Measurements from ENCODE around the gene PCBP4.

Gene PCBP4

DNA sequence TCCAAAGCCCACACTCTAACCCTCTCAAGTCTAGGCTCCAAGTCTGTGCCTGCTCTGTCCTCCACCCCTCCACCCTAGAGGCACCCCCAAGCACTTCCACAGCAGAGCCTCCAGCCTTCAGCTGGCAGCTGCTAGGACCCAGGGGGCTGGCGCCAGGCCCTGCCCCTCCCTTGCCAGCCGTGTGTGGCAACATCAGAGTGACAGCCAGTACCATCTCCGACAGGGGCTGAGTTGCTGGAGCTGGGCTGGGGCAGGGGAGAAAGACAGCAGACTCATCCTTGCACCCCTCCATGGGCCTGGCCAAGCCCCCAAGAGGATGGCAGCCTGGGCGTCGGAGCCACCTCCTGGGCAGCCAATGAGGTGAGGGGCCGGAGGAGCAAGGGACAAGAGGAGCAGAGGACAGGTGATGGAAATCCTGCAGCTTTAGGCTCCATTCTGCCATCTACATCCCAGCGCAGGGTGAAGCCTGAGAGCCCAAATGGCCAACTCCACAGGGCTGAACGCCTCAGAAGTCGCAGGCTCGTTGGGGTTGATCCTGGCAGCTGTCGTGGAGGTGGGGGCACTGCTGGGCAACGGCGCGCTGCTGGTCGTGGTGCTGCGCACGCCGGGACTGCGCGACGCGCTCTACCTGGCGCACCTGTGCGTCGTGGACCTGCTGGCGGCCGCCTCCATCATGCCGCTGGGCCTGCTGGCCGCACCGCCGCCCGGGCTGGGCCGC, 11.9 kb downstream of the PCBP4 start, which contains the start of gene GPR62:
GPR62 (plus strand) TSS at position 207 of the 718 bp plus-strand sequence; CDS start at position 479, 272 bp downstream.
- DNase-seq (ENCODE audit: low read depth), result no peak

DNA sequence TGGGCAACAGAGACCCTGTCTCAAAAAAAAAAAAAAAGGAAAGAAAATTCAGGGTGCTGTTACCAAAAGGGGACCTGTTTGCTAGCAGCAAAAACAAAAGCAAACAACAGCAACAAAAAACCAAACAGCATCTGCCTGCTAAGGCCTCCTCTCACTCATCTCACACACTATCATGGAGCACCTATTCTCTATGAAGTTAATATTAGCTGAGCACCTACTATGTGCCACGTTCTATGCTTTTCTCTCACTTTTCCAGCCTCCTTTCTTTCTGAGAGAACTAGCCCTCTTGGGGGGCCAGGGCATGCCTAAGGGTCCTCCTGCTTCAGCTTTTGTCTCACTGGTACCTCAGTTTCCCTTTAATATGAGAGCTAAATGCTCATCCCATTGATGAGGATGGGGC, 12.5 kb downstream of the PCBP4 start:
- no peak for DNase-seq (ENCODE audit: low read depth)

DNA sequence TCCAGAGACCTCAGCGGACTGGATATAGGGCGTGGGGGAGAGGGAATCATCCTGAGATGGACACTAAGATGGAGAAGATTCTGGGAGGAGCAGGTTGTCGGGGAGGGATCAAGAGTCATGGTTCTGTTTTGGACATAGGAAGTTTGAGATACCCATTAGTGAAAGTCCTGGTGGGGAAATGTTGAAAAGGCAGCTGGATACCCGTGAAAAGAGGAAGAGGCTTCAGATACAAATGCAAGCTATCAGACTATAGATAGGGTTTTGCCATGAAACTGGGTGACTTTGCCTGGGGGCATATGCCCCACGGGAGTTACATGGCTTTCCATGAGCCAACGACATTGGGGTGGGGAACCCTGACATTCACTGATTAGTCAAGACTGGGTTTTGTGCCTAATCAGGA, 13.1 kb downstream of the PCBP4 start:
- no peak for DNase-seq (ENCODE audit: low read depth)

- peak; percentile 92 for DNase-seq (ENCODE audit: low read depth)
Measured at GRCh38 chr3:51953445-51953844, 13.8 kb downstream of the PCBP4 start.

DNA sequence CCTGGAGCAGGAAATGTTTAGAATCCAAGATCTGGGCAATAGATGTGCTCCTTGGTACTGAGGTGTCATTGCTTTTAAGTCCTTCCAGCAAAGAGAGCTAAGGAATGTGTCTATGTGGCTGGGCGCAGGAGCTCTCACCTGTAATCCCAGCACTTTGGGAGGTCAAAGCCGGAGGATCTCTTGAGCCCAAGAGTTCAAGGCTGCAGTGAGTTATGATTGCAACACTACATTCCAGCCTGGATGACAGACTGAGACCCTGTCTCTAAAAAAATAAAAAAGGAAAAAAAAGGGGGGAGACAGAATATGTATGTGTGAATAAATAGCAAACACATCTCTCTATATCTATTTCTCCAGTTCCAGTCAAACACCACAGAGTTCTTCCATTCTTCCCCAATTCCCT, 16.4 kb downstream of the PCBP4 start:
- no peak for DNase-seq (ENCODE audit: low read depth)

GRCh38 chr3:51949121-51949520, 18.1 kb downstream of the PCBP4 start:
- DNase-seq (ENCODE audit: low read depth), result no peak

DNA sequence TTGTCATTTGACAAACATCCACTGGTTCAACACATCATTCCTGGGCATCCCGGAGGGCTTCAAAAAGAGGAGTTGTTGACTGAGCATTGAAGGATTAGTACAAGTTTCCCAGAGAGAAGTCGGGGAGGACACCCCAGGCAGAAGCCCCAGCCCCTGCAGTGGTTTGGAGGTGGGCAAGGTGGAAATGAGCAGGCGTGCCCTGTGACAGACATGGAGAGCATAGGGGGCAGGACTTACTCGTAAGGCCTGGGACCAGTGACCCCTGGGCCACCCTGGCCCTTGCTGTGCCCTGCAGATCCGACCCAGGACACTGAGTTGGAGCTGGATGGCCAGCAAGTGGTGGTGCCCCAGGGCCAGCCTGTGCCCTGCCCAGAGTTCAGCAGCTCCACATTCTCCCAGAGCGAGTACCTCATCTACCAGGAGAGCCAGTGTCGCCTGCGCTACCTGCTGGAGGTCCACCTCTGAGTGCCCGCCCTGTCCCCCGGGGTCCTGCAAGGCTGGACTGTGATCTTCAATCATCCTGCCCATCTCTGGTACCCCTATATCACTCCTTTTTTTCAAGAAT, 19.2 kb downstream of the PCBP4 start:
- no peak for DNase-seq (ENCODE audit: low read depth)

DNA sequence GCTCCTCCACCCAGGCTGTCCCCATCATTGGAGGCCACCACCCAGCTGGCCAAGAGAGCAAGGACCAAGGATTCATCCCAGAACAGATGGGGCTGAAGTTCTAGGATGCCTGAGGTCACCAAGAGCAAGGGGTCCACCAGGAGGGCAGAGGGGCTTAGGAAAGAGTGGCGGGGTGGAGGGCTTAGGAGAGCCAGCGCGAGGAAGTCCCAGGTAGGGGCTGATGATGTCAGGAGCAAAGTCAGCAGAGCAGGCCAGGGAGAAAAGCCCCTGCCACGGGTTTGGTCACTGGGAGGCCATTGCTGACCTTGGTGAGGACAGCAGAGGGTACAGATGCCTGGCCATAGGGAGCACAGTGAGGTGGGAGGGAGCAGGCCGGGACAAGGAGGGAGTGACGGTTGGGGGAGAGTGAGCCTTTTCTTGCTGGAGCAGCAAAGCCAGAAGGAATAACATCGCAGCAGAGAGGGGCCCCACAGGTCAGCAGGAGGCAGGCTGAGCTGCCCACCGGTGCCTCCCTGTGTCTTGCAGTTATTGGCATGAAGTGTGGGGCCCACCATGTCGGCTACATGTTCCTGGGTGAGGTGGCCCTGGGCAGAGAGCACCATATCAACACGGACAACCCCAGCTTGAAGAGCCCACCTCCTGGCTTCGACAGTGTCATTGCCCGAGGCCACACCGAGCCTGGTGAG, 19.9 kb downstream of the PCBP4 start:
- DNase-seq (ENCODE audit: low read depth), result no peak

DNA sequence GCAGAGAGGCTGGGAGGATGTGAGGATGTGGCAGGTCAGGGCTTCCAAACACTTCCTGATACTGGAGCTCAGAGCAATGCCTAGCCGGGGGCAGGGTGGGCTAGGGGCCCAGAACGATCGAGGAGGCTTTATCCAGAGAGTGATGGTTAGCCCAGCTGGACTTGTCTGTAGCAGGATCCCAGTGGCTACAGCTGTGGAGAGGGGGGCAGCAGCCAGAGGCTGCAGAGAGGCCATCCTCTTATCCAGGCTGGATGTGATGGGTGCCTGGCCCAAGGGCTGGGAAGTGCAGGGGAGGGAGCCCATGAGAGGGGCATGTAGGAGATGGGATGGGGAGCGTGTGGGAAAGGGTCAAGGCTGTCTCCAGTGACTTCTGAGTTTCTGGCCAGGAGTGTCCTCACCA, 20.5 kb downstream of the PCBP4 start:
- no peak for DNase-seq (ENCODE audit: low read depth)

- DNase-seq (ENCODE audit: low read depth), result no peak
Measured at GRCh38 chr3:51945926-51946705, 21.1 kb downstream of the PCBP4 start.

DNA sequence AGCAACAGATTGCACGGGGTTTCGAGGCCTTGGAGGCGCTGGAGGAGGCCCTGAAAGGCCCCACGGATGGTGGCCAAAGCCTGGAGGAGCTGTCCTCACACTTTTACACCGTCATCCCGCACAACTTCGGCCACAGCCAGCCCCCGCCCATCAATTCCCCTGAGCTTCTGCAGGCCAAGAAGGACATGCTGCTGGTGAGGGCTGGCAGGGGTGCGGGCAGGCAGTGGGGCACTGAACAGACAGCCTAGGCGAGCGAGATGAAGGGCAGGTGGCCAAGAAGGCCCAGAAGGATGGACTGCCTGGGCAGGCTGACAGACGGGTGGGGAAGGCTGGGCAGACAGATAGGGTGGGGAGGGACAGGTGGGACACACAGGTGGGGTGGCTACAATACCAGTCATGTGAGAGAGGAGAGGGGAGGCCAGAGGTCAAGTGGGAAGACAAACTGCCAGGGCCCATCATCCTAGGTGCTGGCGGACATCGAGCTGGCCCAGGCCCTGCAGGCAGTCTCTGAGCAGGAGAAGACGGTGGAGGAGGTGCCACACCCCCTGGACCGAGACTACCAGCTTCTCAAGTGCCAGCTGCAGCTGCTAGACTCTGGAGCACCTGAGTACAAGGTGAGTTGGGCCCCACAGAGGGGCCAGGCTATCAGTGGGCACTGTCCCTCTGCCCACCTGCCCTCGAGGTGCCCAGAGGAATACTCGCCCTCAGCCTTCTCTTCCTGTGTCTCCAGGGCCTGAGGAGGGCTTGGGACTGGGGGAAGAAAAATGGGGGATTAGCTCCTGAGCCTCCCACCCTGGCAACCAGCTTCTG, 22.0 kb downstream of the PCBP4 start:
- no peak for DNase-seq (ENCODE audit: low read depth)

DNA sequence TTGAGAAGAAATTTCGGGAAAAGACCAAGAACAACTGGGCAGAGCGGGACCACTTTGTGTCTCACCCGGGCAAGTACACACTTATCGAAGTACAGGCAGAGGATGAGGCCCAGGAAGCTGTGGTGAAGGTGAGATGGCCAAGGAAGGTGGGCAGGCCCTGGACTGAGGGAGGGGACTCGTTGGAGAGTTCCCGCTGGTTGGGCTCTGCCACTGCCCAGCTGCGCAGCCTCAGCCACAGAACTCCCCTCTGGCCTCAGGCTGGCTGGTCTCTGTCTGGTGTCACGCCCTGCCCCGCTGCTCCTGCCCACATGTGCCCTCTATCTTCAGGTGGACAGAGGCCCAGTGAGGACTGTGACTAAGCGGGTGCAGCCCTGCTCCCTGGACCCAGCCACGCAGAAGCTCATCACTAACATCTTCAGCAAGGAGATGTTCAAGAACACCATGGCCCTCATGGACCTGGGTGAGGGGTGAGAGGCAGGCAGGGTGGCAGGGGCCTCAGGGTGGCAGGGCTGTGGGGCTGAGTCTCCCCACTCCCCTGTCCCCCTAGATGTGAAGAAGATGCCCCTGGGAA, 22.7 kb downstream of the PCBP4 start:
- no peak for DNase-seq (ENCODE audit: low read depth)

DNA sequence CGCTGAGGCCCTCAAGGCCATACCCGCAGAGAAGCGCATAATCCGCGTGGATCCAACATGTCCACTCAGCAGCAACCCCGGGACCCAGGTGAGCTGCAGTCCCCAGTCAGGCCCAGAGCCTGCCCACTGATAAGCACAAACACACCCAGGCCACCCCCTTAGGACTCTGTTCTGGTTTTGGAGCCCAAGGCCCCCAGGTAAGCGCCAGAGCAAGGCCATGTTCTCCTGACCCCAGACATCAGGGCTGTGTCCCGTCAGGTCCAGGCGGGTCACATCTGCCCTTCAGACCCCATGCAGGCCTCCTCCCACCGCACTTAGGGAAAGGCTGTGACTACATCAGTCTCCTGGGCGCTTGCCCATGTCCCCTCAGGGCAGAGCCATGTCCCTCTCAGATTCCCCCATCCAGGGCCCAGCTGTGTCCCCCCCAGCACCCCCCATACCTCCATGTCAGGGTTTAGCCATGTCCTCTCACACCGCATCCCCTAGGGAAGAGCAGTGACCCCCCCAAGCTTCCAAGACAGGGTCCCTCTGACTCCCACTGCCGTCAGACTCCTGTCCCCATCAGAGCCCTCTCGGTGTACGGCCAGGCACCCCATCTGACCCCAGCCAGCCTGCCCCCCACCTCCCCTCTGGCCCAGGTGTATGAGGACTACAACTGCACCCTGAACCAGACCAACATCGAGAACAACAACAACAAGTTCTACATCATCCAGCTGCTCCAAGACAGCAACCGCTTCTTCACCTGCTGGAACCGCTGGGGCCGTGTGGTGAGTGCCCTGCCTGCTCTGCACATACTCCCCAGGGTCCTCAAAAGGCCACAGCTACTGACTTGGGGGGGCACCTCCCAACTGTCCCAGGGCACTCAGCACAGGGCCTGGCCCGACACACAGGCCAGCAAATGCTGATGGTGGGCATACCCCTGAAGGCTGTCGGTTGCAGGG, 23.5 kb downstream of the PCBP4 start:
- no peak for DNase-seq (ENCODE audit: low read depth)

DNA sequence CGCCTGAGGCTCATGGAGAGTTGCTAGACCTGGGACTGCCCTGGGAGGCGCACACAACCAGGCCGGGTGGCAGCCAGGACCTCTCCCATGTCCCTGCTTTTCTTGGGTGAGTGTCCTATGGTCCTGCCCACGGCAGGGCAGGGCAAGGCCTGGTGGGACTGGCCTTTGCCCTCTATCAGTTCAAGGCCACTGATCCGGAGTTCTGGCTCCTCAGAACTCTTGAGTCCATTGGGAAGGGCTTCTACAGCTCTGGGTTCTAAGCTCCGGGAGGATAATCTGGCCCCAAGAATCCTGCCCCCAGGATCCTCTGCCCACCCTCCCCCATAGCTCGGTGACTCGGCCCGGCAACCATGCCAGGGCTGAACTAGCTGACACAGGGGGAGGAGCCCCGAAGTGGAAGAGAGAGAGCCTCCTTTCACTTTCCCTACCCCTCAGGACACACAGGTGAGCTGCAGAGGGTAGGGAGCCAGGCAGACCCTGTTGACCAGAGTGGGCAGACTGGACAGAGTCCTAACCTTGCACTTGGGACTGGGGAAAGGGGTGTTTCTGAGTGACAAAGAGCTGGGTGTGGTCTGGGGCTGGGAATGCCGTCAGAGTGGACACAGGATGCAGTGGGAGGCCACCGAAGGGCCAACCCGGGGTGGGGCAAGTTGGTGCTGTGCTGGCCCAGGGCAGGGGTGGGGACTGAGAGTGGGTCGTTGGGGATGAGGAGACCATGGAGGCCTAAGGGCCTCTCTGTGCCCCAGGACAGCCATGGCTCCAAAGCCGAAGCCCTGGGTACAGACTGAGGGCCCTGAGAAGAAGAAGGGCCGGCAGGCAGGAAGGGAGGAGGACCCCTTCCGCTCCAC, 24.4 kb downstream of the PCBP4 start:
- peak; percentile 60 for DNase-seq (ENCODE audit: low read depth)

GRCh38 chr3:51941798-51942602, 25.3 kb downstream of the PCBP4 start, which contains the start of the genes PARP3 and RRP9:
Gene PARP3, plus strand, starts transcription at chr3:51942363. Its CDS starts 993 bp downstream, at chr3:51943356.
Gene RRP9, minus strand, starts transcription at chr3:51941904. Its CDS starts 37 bp downstream, at chr3:51941867.
- DNase-seq (ENCODE audit: low read depth), result peak; percentile 100

DNA sequence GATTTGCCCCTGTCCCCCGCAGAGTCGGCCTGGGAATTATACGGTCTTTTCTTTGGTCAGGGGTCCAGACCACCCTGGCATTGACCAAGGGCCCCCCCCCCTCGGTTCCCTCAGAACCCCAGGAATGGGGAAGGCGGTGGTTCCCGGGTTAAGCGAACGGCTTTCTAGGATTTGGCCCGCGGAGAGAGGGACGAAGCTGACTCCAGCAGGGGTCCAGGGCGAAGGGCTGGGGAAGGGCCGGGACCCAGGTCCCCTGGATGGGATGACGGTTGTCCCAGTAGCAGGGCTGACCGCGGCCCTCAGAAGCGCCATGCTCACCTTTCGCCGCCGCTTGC, 25.8 kb downstream of the PCBP4 start:
- DNase-seq (ENCODE audit: low read depth), result no peak

- DNase-seq (ENCODE audit: low read depth), result peak; percentile 21
Measured at GRCh38 chr3:51940648-51941462, 26.4 kb downstream of the PCBP4 start.
